ENCODE data around the gene TMEM129. TPM values are rescaled to one million over a fixed set of nuclear protein-coding genes. Genes with fewer than 3 reads are reported as not detected.

Gene TMEM129
- total RNA-seq, 4 donors from 2014 or later, result 64.8 to 138 (median 106) TPM

DNA sequence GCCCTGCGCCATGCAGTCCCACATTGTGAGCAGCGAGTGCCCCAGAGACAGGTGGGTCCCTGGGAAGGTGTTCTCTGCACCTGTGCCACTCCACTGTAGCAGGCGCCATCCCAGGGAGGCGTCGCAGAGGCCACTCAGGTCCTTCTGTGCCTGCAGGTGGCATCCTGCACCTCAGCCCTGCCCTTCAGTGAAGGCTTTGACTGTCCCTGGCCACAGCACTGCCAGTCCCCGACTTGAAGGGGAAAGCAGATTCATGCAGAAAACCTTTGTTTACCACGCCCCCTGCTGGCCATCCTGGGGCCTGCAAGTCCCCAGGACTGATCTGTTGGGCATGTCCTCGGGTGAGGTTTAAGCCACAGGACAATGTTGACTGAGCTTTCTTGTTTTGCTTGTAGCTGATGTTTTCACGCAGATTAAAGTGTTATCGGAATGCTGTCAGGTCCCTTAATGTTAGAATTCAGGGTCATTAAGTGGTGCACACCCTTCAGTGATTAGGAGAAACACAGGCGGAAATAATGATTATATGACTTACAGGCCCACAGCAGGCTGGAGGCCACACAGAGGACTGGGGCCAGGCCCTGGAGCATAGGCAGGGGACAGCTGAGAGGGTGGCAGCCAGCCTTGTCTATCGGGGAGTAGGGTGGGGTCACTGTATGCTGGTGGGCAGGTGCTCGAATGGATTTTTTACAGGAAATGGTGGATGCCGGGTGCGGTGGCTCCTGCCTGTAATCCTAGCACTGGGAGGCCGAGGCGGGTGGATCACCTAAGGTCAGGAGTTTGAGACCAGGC is 5.2 kb upstream of the TMEM129 start:
- Histone ChIP-seq H3K4me1 (peaks cover 0 to 40% of the 10 kb centered on the region in 2 donors), H3K9me3 (no peaks in the 10 kb centered on the region), H3K36me3 (no peaks in the 10 kb centered on the region), H3K27ac (peak overlapping the region in 2 of 3 donors; percentile 14 to 38), H3K27me3 (no peaks in the 10 kb centered on the region), H3K4me3 (replicated peaks in 1 of 3) (no peak overlapping the region)
- no peak for TF ChIP-seq POLR2A (IDR thresholded peaks at IDR 0.05)
- TF ChIP-seq, protein P1, sequence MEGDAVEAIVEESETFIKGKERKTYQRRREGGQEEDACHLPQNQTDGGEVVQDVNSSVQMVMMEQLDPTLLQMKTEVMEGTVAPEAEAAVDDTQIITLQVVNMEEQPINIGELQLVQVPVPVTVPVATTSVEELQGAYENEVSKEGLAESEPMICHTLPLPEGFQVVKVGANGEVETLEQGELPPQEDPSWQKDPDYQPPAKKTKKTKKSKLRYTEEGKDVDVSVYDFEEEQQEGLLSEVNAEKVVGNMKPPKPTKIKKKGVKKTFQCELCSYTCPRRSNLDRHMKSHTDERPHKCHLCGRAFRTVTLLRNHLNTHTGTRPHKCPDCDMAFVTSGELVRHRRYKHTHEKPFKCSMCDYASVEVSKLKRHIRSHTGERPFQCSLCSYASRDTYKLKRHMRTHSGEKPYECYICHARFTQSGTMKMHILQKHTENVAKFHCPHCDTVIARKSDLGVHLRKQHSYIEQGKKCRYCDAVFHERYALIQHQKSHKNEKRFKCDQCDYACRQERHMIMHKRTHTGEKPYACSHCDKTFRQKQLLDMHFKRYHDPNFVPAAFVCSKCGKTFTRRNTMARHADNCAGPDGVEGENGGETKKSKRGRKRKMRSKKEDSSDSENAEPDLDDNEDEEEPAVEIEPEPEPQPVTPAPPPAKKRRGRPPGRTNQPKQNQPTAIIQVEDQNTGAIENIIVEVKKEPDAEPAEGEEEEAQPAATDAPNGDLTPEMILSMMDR (IDR thresholded peaks at IDR 0.05), result peak; percentile 89 to 99 (median 92)
- intact Hi-C loops (cut with DNase I), result loop anchor here (10.0 kb wide), 1 partner anchor 372 kb away; no protein-coding TSS in a partner anchor
- peak; percentile 91 to 95 for DNase-seq
- 57 to 61% methylated on average over 13 of the region's 17 CpGs for WGBS, 2 donors

DNA sequence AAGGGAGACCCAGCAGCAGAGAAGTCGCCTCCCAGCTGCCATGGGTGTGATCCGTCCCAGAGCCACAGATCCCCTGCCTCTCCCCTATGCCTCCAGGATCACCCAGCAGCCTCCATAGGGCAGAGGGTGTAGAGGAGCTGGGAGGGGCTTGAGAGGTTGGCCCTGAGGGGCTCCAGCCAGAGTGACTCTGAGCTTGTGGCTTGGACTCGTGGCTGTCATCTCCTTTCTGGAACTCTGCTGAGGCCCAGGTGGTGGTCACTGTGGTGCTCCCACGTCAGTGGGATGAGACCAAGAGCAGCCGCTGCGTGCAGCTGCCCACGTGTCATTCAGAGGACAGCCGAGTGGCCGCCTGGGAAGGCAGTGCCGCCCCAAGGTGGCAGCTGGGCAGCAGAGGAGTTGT is 4.4 kb upstream of the TMEM129 start:
- intact Hi-C loops (cut with DNase I), result loop anchor here (2.0 to 10.0 kb wide), 2 partner anchors 35 to 371 kb away; no protein-coding TSS in a partner anchor
- Histone ChIP-seq H3K4me3 (replicated peaks in 1 of 3) (no peak overlapping the region), H3K27me3 (no peaks in the 10 kb centered on the region), H3K36me3 (no peaks in the 10 kb centered on the region), H3K9me3 (no peaks in the 10 kb centered on the region), H3K27ac (no peak overlapping the region), H3K4me1 (peaks cover 0 to 40% of the 10 kb centered on the region in 2 donors)
- WGBS, 2 donors, result 96 to 97% methylated on average over 2 to 6 of the region's 10 CpGs
- DNase-seq, result no peak
- no peak for TF ChIP-seq POLR2A (IDR thresholded peaks at IDR 0.05)
- TF ChIP-seq, protein P1 (IDR thresholded peaks at IDR 0.05), result no peak

DNA sequence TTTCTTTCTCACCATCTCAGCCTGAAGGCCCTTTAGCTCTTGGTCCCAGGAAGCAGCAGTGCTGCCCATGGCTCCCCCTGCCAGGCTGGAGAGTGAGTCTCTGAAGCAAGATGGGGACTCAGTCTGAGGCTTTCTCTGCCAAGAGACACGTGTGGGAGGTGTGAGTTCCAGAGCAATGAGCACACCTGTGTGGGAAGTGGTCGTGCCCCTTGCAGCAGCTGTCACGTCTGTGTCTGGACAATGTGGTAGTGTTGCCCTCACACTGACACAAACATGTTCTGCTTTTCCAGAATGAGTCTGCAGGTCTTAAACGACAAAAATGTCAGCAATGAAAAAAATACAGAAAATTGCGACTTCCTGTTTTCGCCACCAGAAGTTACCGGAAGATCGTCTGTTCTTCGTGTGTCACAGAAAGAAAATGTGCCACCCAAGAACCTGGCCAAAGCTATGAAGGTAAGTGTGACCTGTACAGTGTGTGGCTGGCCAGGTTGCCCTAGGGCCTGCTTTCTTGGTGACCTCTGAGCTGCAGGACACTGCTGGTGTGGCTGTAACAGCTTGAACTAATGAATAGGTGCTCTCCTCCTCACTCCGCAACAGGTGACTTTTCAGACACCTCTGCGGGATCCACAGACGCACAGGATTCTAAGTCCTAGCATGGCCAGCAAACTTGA is 2.1 kb upstream of the TMEM129 start:
- H3K36me3 ChIP-seq, result peaks cover 0 to 4% of the 10 kb centered on the region in 2 donors
- TF ChIP-seq POLR2A (IDR thresholded peaks at IDR 0.05), result no peak
- TF ChIP-seq, protein P1 (IDR thresholded peaks at IDR 0.05), result no peak
- no peaks in the 10 kb centered on the region for H3K9me3 ChIP-seq
- 71 to 78% methylated on average over 10 to 12 of the region's 12 CpGs for WGBS, 2 donors
- intact Hi-C loops (cut with DNase I), result loop anchor here (5.0 to 10.0 kb wide), 2 partner anchors 146 to 368 kb away; no protein-coding TSS in a partner anchor
- H3K27ac ChIP-seq, result no peak overlapping the region
- no peaks in the 10 kb centered on the region for H3K27me3 ChIP-seq
- H3K4me3 ChIP-seq (replicated peaks in 1 of 3), result no peak overlapping the region
- DNase-seq, result no peak
- peaks cover 13 to 47% of the 10 kb centered on the region in 2 donors for H3K4me1 ChIP-seq

GRCh38 chr4:1722551-1723118 is 1.5 kb upstream of the TMEM129 start:
- Histone ChIP-seq H3K9me3 (no peaks in the 10 kb centered on the region), H3K4me3 (replicated peaks in 1 of 3) (no peak overlapping the region), H3K36me3 (peaks cover 3 to 10% of the 10 kb centered on the region in 2 donors), H3K27ac (no peak overlapping the region), H3K4me1 (peaks cover 13 to 40% of the 10 kb centered on the region in 2 donors), H3K27me3 (no peaks in the 10 kb centered on the region)
- no peak for DNase-seq
- intact Hi-C loops (cut with DNase I), result loop anchor here (5.0 to 10.0 kb wide), 2 partner anchors 145 to 368 kb away; no protein-coding TSS in a partner anchor
- 35 to 49% methylated on average over 18 of the region's 18 CpGs for WGBS, 2 donors
- no peak for TF ChIP-seq POLR2A (IDR thresholded peaks at IDR 0.05)
- TF ChIP-seq, protein P1 (IDR thresholded peaks at IDR 0.05), result no peak
